HG03558 (cell line): ENCODE results near the gene TMEM63B.
"Not testable (repeated sequence)": the region's sequence is repeated elsewhere in the genome, so short reads cannot be mapped to it uniquely, and the experiment has no call there.

Source experiments
- ATAC-seq: cut with Tn5 transposase; IDR thresholded peaks from one replicate; pipeline ENCODE4 v1.9.1; 2021; ENCODE audit warnings: moderate number of reproducible peaks; ENCODE audit not compliant: unreplicated experiment; ENCODE audit errors: extremely low read depth

TMEM63B gene

GRCh38 chr6:44138717-44139350 is 11.5 kb downstream of the TMEM63B start:
- ATAC-seq, result no peak

DNA sequence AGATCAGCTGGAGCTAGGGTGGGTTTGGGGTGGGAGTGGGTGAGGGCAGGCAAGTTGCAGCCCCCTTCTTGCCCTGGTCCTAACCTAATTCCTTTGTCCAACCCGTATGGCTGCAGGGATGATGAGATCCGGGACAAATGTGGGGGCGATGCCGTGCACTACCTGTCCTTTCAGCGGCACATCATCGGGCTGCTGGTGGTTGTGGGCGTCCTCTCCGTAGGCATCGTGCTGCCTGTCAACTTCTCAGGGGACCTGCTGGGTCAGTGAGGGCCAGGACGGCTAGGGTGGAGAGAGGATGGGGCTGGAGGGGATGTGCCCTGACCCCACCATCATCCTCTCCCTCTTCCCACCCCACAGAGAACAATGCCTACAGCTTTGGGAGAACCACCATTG is 12.0 kb downstream of the TMEM63B start:
- ATAC-seq, result no peak

DNA sequence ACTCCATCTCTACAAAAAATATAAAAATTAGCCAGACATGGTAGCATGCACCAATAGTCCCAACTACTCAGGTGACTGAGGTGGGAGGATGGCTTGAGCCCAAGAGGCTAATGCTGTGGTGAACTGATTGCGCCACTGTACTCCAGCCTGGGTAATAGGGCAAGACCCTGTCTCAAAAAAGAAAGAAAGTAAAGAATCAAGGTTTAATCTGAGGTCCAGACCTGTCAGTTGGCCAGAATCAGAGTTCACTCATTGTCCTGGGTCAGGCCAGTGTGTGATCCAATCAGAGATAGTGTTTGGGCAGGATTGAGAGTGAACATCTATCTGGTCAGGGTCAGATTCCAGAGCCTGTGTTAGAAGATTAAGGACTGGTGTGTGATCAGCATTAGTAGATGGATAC is 15.5 kb downstream of the TMEM63B start:
- no peak for ATAC-seq

- ATAC-seq, result no peak
Observed at GRCh38 chr6:44143731-44144130, 16.4 kb downstream of the TMEM63B start.

- not testable (repeated sequence) for ATAC-seq
Observed at GRCh38 chr6:44144536-44144935, 17.2 kb downstream of the TMEM63B start.

DNA sequence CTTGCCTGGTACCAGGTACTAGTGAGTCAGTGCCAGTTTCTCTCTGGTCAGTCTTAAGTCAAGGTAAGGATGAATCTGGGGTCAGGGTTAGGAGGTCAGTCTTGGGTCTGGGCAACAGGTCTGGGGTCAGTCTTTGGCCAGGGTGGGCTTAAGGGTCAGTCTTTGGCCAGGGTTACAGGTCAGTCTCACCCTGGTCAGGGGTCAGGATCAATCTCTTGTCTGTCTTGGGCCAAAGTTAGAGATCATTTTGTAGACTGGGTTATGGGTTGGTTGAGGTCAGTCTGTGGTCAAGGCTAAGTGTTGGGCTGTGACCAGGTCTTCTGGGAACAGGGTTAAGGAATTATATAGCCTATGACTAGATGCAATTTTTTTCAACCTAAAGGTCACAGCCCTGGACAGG is 18.5 kb downstream of the TMEM63B start:
- ATAC-seq, result no peak

DNA sequence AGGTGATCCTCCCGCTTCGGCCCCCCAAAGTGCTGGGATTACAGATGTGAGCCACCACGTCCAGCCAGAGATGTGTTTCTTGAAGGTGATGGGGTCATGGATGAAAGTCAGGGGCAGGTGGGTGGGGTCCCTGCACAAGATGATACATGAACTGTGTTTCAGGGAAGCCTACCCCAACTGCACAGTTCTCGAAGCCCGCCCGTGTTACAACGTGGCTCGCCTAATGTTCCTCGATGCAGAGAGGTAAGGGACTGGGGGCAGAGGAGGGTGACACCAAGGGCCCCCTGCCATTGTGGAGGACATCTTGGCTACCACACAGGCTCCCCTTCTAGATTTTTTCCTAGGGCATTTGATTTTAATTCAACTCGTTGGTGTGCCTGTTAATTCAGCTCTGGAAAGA is 19.3 kb downstream of the TMEM63B start:
- no peak for ATAC-seq

- ATAC-seq, result no peak
Observed at GRCh38 chr6:44147256-44147655, 19.9 kb downstream of the TMEM63B start.

GRCh38 chr6:44148306-44148705 is 21.0 kb downstream of the TMEM63B start:
- no peak for ATAC-seq

DNA sequence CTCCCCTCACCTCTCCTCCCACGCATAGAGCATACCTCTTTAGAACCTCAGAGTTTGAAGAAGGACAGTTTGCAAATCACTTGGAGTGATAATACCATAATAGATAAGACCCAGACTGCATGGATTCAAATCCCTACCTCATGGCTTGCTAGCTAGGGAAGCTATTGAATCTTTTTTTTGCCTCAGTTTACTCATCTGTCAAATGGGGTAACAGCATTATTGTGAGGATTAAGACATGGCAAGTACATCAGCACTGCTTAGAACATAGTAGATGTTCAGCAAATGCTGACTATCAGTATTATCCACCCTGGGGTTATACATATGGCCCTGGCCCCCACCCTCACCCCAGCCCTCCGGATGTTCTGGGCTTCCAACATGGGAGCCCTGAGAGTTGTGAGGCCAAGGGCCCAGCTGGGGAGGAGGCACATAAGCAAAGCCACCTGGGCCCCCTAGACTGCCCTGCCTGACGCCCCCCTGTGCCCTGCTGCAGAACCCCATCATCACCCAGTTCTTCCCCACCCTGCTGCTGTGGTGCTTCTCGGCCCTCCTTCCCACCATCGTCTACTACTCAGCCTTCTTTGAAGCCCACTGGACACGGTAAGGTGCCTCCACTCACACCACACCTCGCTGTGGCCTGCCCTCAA is 22.1 kb downstream of the TMEM63B start:
- ATAC-seq, result no peak

DNA sequence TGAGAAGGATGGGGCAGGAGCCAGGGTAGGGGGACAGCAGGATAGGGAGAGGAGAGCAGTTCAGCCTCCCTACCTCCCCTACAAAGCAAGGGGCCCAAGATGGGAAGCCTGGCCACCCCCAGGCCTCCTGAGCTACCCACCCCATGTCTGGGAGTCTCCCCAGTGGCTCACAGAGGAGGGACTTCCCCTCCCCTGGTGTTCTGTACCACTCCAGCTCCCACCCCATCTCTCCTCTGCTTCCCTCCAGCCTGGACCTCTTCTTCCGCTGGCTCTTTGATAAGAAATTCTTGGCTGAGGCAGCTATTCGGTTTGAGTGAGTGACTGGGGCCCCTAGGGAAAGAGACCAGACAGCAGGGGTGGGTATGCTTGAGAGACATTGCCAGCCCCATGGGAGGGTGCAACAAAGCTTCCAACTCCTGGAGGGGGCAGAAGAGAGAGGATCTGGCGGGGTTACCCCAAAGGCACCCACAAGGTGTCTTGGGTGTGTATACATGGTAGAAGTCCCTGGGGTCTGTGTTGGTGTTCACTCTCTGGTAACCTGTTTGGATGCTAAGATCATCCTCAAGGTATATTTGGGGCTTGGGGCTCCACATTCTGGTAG is 23.1 kb downstream of the TMEM63B start:
- ATAC-seq, result no peak

DNA sequence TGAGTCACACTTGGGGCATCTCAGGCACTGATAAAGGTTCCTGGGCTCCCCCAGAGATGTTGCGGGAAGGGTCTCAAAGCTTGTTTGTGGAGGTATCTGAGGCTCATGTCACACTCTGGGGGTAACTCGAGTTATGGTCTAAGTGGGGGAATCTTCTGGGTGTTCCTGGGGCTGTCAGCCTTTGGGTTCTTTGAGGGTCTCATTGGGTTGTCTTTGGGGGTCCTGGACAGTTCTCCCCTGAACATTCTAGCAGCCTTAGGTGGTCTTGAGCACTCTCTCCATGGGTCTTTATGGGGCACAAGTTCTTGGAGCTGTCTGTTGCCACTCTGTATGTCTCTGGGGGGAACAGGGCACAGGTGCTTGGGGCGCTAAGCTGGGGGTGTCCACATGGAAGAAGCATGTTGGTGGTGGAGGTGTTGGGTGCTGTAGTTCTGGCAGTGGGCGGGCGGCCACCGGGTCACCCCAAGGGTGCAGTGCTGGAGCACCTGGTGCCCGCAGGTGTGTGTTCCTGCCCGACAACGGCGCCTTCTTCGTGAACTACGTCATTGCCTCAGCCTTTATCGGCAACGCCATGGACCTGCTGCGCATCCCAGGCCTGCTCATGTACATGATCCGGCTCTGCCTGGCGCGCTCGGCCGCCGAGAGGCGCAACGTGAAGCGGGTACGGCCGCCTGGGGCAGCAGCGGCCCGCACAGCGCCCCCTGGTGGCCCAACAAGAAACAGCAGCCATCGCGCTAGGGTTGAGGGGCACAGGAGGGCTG is 24.2 kb downstream of the TMEM63B start:
- ATAC-seq, result no peak

DNA sequence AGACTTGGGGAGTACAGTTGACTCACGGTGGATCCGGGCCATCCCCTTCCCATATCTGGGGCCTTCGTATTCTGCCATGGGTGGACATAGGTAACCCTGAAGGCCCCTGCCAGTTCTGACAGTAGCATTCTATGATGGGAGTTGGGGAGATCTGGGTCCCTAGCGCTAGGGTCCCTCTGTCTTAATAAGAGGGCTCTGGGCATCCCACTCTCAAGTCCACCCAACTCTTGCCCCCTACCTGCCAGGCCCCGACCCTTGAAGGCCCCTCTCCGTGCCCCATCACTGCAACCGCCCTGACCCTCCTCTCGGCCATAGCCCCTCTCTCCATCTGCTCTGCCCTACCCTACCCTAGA is 24.7 kb downstream of the TMEM63B start:
- ATAC-seq, result no peak

- ATAC-seq, result no peak
Observed at GRCh38 chr6:44152533-44152932, 25.2 kb downstream of the TMEM63B start.

DNA sequence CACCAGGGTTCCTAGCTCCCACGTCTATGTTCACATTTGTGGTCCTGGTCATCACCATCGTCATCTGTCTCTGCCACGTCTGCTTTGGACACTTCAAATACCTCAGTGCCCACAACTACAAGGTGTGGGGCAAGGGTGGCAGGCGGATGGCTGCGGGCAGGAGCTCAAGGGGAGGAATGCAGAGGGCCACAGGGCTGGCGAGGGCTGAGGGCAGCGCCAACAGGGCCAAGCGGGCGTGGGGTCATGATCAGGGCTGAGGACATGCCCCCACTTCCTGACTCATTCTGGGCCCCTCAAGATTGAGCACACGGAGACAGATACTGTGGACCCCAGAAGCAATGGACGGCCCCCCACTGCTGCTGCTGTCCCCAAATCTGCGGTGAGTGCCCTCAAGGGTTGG is 26.7 kb downstream of the TMEM63B start:
- no peak for ATAC-seq

GRCh38 chr6:44156494-44157151 is 29.3 kb downstream of the TMEM63B start:
- no peak for ATAC-seq

GRCh38 chr6:44157152-44157521 is 29.8 kb downstream of the TMEM63B start:
- no peak for ATAC-seq

DNA sequence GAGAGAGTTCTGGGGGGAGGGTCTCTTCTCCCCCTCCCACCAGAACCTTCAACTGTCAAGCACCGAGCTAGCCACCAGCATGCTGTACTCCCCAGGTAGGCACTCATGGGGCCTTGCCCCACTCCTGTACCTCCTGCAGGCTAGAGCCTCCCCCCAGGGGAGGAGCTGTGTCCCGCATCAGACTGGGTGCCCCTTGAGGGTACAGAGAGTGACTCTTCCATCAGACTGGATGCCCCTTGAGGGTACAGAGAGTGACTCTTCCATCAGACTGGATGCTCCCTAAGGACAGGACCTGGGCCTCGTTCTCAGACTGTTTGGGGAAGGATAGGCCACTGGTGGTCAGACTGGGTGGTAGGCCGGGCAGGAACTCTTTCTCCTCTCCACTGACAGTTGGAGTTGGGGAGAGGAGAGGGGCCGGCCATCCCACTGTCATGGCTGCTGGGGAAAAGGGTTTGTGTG is 31.4 kb downstream of the TMEM63B start, which contains the start of gene CAPN11:
Gene CAPN11 (plus strand): TSS at position 51 of the 459 bp plus-strand sequence. CDS start 29 bp downstream, at position 80.
- ATAC-seq, result no peak

DNA sequence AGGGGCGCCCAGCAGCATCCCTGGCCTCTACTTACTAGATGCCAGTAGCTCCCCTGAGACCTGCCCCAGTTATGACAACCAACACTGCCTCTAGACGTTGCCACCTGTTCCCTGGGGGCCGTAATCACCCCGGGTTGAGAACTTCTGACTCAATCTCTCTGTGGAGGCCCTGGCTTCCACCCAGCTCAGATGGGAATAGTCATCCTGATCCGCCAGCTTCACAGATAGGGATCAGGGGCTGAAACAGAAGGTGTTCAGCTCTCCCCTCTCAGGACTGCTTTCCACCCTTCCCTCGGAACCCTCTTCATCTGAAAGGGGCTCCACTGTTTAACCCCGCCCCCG is 34.6 kb downstream of the TMEM63B start:
- no peak for ATAC-seq

DNA sequence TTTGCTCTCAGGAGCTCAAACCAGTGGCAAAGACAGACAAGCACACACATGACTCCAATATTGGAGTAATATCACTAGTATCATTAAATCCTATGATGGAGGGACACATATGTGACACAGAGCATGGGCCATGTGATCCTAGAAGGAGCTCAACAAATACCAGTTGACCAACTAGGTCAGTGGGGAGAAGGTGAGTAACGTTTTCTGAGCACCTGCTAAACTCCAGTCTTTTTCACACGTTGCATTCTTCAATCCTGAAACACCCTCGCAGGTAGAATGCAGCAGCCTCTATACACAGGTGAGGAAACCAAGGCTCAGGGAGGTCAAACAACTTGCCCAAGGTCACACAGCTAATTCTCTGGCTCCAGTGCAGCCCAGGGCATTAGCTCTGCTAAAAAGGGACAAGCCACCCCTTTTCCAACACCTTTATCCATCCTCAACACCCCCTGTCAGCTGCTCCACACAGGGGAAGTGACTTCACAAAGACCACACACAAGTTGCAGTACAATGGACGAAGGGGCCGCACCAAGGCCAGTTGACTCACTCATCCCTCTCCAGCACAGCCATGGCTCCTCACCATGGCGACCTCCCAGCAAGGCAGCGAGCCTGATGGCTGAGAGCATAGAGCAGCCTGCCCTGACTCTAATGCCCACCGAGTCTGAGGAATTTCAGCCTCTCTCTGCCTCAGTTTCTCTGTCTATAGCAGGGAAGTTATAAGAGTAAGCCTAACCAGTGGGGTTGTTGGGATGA is 35.7 kb downstream of the TMEM63B start:
- no peak for ATAC-seq
